Measurements from ENCODE around the gene LOX.
A peak's percentile ranks its signal among the peaks of the same experiment; 100 is the strongest.
"Not testable (repeated sequence)": the region's sequence is repeated elsewhere in the genome, so short reads cannot be mapped to it uniquely, and the experiment has no call there.

The LOX gene

DNA sequence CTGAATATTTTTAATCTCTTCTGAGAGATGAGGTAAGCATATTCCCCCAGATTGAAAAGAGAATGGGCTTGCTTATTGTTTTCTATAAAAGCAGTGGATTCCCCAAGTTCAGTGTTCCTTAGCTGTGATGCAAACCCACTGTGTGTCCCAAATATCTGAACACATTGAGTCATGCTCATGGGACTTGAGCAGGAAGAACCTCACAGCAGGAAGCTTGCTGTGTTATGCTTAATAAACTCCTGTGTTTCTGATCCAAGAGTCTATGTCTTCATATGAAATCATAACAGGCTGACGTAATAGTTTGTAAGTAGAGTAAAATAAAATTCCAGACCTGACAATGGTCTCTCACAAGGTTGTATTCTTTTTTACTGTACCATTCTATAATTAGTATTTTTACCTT lies 24.8 kb upstream of the LOX start:
- in situ Hi-C loops (cut with HindIII; ENCODE audit: low pct_ligation_motif_present, low sequenced_read_pairs), result no loop called here
- Histone ChIP-seq H3K27ac (peak overlapping the region; percentile 55), H3K36me3 (replicated peaks) (no peaks in the 10 kb centered on the region), H3K27me3 (replicated peaks) (no peaks in the 10 kb centered on the region), H3K4me3 (ENCODE audit: low read depth, low read length) (no peak overlapping the region)
- DNase-seq, result peak; percentile 92
- TF ChIP-seq, protein P1, sequence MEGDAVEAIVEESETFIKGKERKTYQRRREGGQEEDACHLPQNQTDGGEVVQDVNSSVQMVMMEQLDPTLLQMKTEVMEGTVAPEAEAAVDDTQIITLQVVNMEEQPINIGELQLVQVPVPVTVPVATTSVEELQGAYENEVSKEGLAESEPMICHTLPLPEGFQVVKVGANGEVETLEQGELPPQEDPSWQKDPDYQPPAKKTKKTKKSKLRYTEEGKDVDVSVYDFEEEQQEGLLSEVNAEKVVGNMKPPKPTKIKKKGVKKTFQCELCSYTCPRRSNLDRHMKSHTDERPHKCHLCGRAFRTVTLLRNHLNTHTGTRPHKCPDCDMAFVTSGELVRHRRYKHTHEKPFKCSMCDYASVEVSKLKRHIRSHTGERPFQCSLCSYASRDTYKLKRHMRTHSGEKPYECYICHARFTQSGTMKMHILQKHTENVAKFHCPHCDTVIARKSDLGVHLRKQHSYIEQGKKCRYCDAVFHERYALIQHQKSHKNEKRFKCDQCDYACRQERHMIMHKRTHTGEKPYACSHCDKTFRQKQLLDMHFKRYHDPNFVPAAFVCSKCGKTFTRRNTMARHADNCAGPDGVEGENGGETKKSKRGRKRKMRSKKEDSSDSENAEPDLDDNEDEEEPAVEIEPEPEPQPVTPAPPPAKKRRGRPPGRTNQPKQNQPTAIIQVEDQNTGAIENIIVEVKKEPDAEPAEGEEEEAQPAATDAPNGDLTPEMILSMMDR (IDR thresholded peaks at IDR 0.05; ENCODE audit: low read depth, low read length, missing control alignments), result no peak

DNA sequence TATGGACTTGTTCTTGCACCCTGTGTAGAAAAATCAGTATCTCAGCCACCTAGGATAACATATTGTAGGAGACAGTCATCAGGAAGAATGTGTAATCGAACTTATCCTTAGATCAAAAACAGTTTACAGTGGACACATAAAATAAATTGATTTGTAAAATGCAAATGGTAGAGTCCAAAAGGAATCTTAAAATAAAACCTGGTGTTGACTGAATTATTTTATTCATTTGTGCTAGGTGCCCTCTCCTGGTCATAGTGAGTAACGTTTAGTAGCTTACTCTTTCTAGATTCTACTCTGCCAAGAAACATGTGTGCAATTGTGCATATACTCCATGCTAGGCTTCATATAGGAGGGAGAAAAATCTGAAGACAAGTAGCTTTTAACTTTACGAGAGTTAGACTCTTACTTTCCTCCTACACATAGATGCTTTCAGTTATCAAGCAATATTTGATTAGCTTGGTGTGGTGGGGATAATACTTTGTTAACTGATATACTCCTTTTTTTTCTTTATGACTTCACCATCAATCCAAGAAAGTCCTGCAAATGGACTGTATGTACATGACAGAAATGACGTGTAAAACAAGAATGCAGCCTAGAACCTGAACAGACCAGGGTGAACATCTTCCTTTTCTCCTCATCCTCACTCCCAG lies 23.7 kb upstream of the LOX start:
- H3K27me3 ChIP-seq (replicated peaks), result no peaks in the 10 kb centered on the region
- peak overlapping the region; percentile 55 for H3K27ac ChIP-seq
- in situ Hi-C loops (cut with HindIII; ENCODE audit: low pct_ligation_motif_present, low sequenced_read_pairs), result no loop called here
- no peak overlapping the region for H3K4me3 ChIP-seq (ENCODE audit: low read depth, low read length)
- peak; percentile 60 for DNase-seq
- TF ChIP-seq, protein P1 (IDR thresholded peaks at IDR 0.05; ENCODE audit: low read depth, low read length, missing control alignments), result peak; percentile 49
- no peaks in the 10 kb centered on the region for H3K36me3 ChIP-seq (replicated peaks)

- DNase-seq, result peak; percentile 92
- TF ChIP-seq, protein P1 (IDR thresholded peaks at IDR 0.05; ENCODE audit: low read depth, low read length, missing control alignments), result no peak
- peak overlapping the region; percentile 71 for H3K27ac ChIP-seq
- in situ Hi-C loops (cut with HindIII; ENCODE audit: low pct_ligation_motif_present, low sequenced_read_pairs), result no loop called here
- no peaks in the 10 kb centered on the region for H3K36me3 ChIP-seq (replicated peaks)
- H3K4me3 ChIP-seq (ENCODE audit: low read depth, low read length), result no peak overlapping the region
- no peaks in the 10 kb centered on the region for H3K27me3 ChIP-seq (replicated peaks)
Measured at GRCh38 chr5:122099060-122099790, 21.2 kb upstream of the LOX start.

- in situ Hi-C loops (cut with HindIII; ENCODE audit: low pct_ligation_motif_present, low sequenced_read_pairs), result no loop called here
- DNase-seq, result no peak
- TF ChIP-seq, protein P1 (IDR thresholded peaks at IDR 0.05; ENCODE audit: low read depth, low read length, missing control alignments), result no peak
- Histone ChIP-seq H3K36me3 (replicated peaks) (no peaks in the 10 kb centered on the region), H3K27ac (no peak overlapping the region), H3K4me3 (ENCODE audit: low read depth, low read length) (no peak overlapping the region), H3K27me3 (replicated peaks) (no peaks in the 10 kb centered on the region)
Measured at GRCh38 chr5:122097391-122097790, 19.3 kb upstream of the LOX start.

DNA sequence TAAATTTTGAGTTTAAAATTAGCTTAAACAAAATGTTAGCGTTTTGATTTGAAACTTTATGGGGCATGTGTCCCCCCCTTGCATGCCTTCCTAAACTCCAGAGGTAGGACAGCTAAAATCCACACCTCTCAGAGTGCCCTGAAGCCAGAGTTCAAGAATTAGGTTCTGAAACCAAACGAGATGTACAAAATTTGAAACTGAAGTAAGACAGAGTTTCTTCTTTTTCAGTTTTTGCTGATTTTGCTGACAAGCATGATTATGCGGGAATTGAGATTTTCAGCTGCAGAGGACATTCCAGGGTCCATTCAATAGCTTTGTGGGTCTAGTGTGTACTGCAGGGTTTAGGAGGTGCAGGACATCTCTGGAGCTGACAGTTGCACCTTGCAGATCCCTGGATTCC lies 17.1 kb upstream of the LOX start:
- Histone ChIP-seq H3K36me3 (replicated peaks) (no peaks in the 10 kb centered on the region), H3K27ac (no peak overlapping the region), H3K27me3 (replicated peaks) (no peaks in the 10 kb centered on the region), H3K4me3 (ENCODE audit: low read depth, low read length) (no peak overlapping the region)
- TF ChIP-seq, protein P1 (IDR thresholded peaks at IDR 0.05; ENCODE audit: low read depth, low read length, missing control alignments), result no peak
- in situ Hi-C loops (cut with HindIII; ENCODE audit: low pct_ligation_motif_present, low sequenced_read_pairs), result no loop called here
- DNase-seq, result no peak

- H3K27me3 ChIP-seq (replicated peaks); in situ Hi-C loops (cut with HindIII; ENCODE audit: low pct_ligation_motif_present, low sequenced_read_pairs); H3K4me3 ChIP-seq (ENCODE audit: low read depth, low read length); H3K36me3 ChIP-seq (replicated peaks); DNase-seq: not testable (repeated sequence)
- peak overlapping the region; percentile 70 for H3K27ac ChIP-seq
Measured at GRCh38 chr5:122094251-122094650, 16.2 kb upstream of the LOX start.

Data from brain microvascular endothelial cell (primary cell).